Activated naive CD4-positive, alpha-beta T cell (primary cell): ENCODE measurements around the gene COPG1.
"Not testable (repeated sequence)": the region's sequence is repeated elsewhere in the genome, so short reads cannot be mapped to it uniquely, and the experiment has no call there.

Experiments
- DNase-seq, 4 experiments: peaks; one replicate each; lab custom pipeline; 2025; lab: John Stamatoyannopoulos, UW

COPG1 gene

GRCh38 chr3:129240436-129240835 lies 9.0 kb upstream of the COPG1 start:
- DNase-seq: no peak

- no peak for DNase-seq
Observed at GRCh38 chr3:129245141-129245540, 4.3 kb upstream of the COPG1 start.

- DNase-seq: peak; percentile 4 to 36 (median 22)
Observed at GRCh38 chr3:129245641-129246306, 3.6 kb upstream of the COPG1 start.

GRCh38 chr3:129246636-129247035 lies 2.8 kb upstream of the COPG1 start:
- no peak for DNase-seq

GRCh38 chr3:129248286-129248979 lies 973 bp upstream of the COPG1 start:
- DNase-seq: no peak

GRCh38 chr3:129252748-129253147 lies 3.3 kb downstream of the COPG1 start:
- DNase-seq: no peak

GRCh38 chr3:129254536-129255230 lies 5.3 kb downstream of the COPG1 start:
- no peak for DNase-seq

- no peak for DNase-seq
Observed at GRCh38 chr3:129256270-129256669, 6.9 kb downstream of the COPG1 start.

- no peak for DNase-seq
Observed at GRCh38 chr3:129257609-129258008, 8.2 kb downstream of the COPG1 start.

GRCh38 chr3:129259612-129260477 lies 10.4 kb downstream of the COPG1 start:
- DNase-seq: no peak

GRCh38 chr3:129260606-129261005 lies 11.2 kb downstream of the COPG1 start:
- DNase-seq: no peak

GRCh38 chr3:129261894-129262293 lies 12.5 kb downstream of the COPG1 start:
- no peak for DNase-seq

GRCh38 chr3:129263161-129263910 lies 13.9 kb downstream of the COPG1 start:
- no peak for DNase-seq

- not testable (repeated sequence) for DNase-seq
Observed at GRCh38 chr3:129264994-129265393, 15.6 kb downstream of the COPG1 start.

- no peak for DNase-seq
Observed at GRCh38 chr3:129266651-129267050, 17.2 kb downstream of the COPG1 start.

GRCh38 chr3:129268396-129268795 lies 19.0 kb downstream of the COPG1 start:
- no peak for DNase-seq

GRCh38 chr3:129271674-129272073 lies 22.3 kb downstream of the COPG1 start:
- DNase-seq: no peak

- DNase-seq: no peak
Observed at GRCh38 chr3:129276385-129276784, 27.0 kb downstream of the COPG1 start.

- no peak for DNase-seq
Observed at GRCh38 chr3:129277829-129278271, 28.4 kb downstream of the COPG1 start.

GRCh38 chr3:129278439-129278965 lies 29.1 kb downstream of the COPG1 start, which contains the start of gene HMCES:
Gene HMCES, plus strand, starts transcription at chr3:129278870. Its CDS starts 863 bp downstream, at chr3:129279733.
- DNase-seq: peak; percentile 76 to 93 (median 86)
